H7 (cell line): ENCODE data around the gene ARFRP1. TPM values are rescaled to one million over a fixed set of nuclear protein-coding genes. Genes with fewer than 3 reads are reported as not detected.

Experiments
- DNase-seq: peaks from one replicate; pipeline ENCODE4 v3.0.0; 2012
- H3K27me3 ChIP-seq: 2 replicates; pipeline ENCODE4 v1.6.0; 2011; ENCODE audit warnings: mild to moderate bottlenecking, low read length; ENCODE audit not compliant: control insufficient read depth, insufficient read depth
- H3K36me3 ChIP-seq: replicated peaks from 2 replicates; pipeline ENCODE4 v1.5.1; 2011; ENCODE audit warnings: low read length; ENCODE audit not compliant: control insufficient read depth, insufficient read depth
- H3K4me3 ChIP-seq: 2 replicates; pipeline ENCODE4 v1.5.1; 2011; ENCODE audit warnings: low read depth, mild to moderate bottlenecking, control low read depth, low read length, moderate library complexity; ENCODE audit not compliant: insufficient read depth
- total RNA-seq: library from RNA; depleted of rRNA; stranded (reverse); fragments of >200 nt; shearing (Covaris generic); gene quantifications from 2 replicates; pipeline ENCODE4 v1.2.3, GENCODE V29; 2014

Gene ARFRP1
- total RNA-seq, 1 experiment from 2014 or later = 26.2 TPM

GRCh38 chr20:63696628-63697356 is 11.0 kb downstream of the ARFRP1 start, which contains the start of gene TNFRSF6B:
TSS of gene TNFRSF6B (plus strand) at chr20:63696652. CDS start at chr20:63696768, 116 bp downstream.
- H3K27me3 ChIP-seq = no peaks in the 10 kb centered on the region; the same call in 1 of the 2 replicates
- H3K36me3 ChIP-seq = peaks cover 1% of the 10 kb centered on the region; the same call in 1 of the 2 replicates
- peak within 1 kb of the TSS; percentile 37 for H3K4me3 ChIP-seq
- DNase-seq = peak; percentile 85

- Histone ChIP-seq H3K27me3 (no peaks in the 10 kb centered on the region; the same call in 1 of the 2 replicates), H3K36me3 (peaks cover 1% of the 10 kb centered on the region; the same call in 1 of the 2 replicates), H3K4me3 (no peak overlapping the region; the same call in 1 of the 2 replicates)
- peak; percentile 97 for DNase-seq
Observed at GRCh38 chr20:63696306-63696627, 11.5 kb downstream of the ARFRP1 start.

- Histone ChIP-seq H3K27me3 (no peaks in the 10 kb centered on the region; the same call in 1 of the 2 replicates), H3K36me3 (peaks cover 1% of the 10 kb centered on the region; the same call in 1 of the 2 replicates), H3K4me3 (no peak overlapping the region)
- DNase-seq = peak; percentile 80
Observed at GRCh38 chr20:63695424-63696305, 12.1 kb downstream of the ARFRP1 start.

GRCh38 chr20:63694584-63695423 is 13.0 kb downstream of the ARFRP1 start:
- H3K27me3 ChIP-seq = no peaks in the 10 kb centered on the region; the same call in 1 of the 2 replicates
- peak; percentile 69 for DNase-seq
- H3K36me3 ChIP-seq = peaks cover 1% of the 10 kb centered on the region; the same call in 1 of the 2 replicates
- no peak overlapping the region for H3K4me3 ChIP-seq

- H3K4me3 ChIP-seq = no peak overlapping the region
- H3K27me3 ChIP-seq = no peaks in the 10 kb centered on the region; the same call in 1 of the 2 replicates
- H3K36me3 ChIP-seq = peaks cover 1% of the 10 kb centered on the region; the same call in 1 of the 2 replicates
- peak; percentile 60 for DNase-seq
Observed at GRCh38 chr20:63693733-63694583, 13.8 kb downstream of the ARFRP1 start.

GRCh38 chr20:63693083-63693732 is 14.6 kb downstream of the ARFRP1 start:
- Histone ChIP-seq H3K4me3 (no peak overlapping the region), H3K36me3 (peaks cover 1% of the 10 kb centered on the region; the same call in 1 of the 2 replicates), H3K27me3 (no peaks in the 10 kb centered on the region; the same call in 1 of the 2 replicates)
- peak; percentile 56 for DNase-seq

GRCh38 chr20:63692436-63693082 is 15.2 kb downstream of the ARFRP1 start:
- H3K4me3 ChIP-seq = no peak overlapping the region
- H3K27me3 ChIP-seq = no peaks in the 10 kb centered on the region; the same call in 1 of the 2 replicates
- no peak for DNase-seq
- peaks cover 1% of the 10 kb centered on the region; the same call in 1 of the 2 replicates for H3K36me3 ChIP-seq

GRCh38 chr20:63691711-63692435 is 15.9 kb downstream of the ARFRP1 start:
- no peaks in the 10 kb centered on the region; the same call in 1 of the 2 replicates for H3K27me3 ChIP-seq
- peaks cover 1% of the 10 kb centered on the region; the same call in 1 of the 2 replicates for H3K36me3 ChIP-seq
- no peak overlapping the region for H3K4me3 ChIP-seq
- peak; percentile 66 for DNase-seq

- Histone ChIP-seq H3K36me3 (peaks cover 1% of the 10 kb centered on the region; the same call in 1 of the 2 replicates), H3K27me3 (no peaks in the 10 kb centered on the region), H3K4me3 (no peak overlapping the region)
- peak; percentile 76 for DNase-seq
Observed at GRCh38 chr20:63690898-63691710, 16.7 kb downstream of the ARFRP1 start.

- DNase-seq = no peak
- Histone ChIP-seq H3K27me3 (no peaks in the 10 kb centered on the region), H3K4me3 (no peak overlapping the region), H3K36me3 (peaks cover 1% of the 10 kb centered on the region; the same call in 1 of the 2 replicates)
Observed at GRCh38 chr20:63690003-63690897, 17.5 kb downstream of the ARFRP1 start.
